ENCODE results near the gene FCHO1. TPM values are rescaled to one million over a fixed set of nuclear protein-coding genes. Genes with fewer than 3 reads are reported as not detected.

FCHO1 gene
- total RNA-seq (2021; ENCODE audit: unreplicated experiment) (1.1 TPM), Bru-seq, nascent RNA (percentile 23 among the genes with signal in this experiment), BruChase-seq, experiment 1, labeled RNA remaining after a 2-hour chase (percentile 24 among the genes with signal in this experiment), BruChase-seq, experiment 2, labeled RNA remaining after a 6-hour chase (percentile 23 among the genes with signal in this experiment)
- polyA plus RNA-seq (2012; ENCODE audit: insufficient read length), result 2.7 TPM
- long read RNA-seq, result 0 reads

- BruUV-seq (replicated peaks), result no TSS peak
Measured at GRCh38 chr19:17751103-17751911, at the start of gene FCHO1. TSS of gene FCHO1 (plus strand) at chr19:17751477. CDS start at chr19:17755165, 3,688 bp downstream.

More at GRCh38 chr19:17751103-17751911, at the start of gene FCHO1:
- Histone ChIP-seq H3K4me1 (ENCODE audit: control insufficient read depth, insufficient read depth, low read length) (peaks cover 4% of the 10 kb centered on the region), H3K27me3 (ENCODE audit: control insufficient read depth, insufficient read depth, low read length) (no peaks in the 10 kb centered on the region), H3K9me3 (ENCODE audit: control insufficient read depth, insufficient read depth, low read depth, low read length) (no peaks in the 10 kb centered on the region), H3K36me3 (ENCODE audit: control insufficient read depth, insufficient read depth, low read length) (no peaks in the 10 kb centered on the region), H3K27ac (ENCODE audit: low read length) (no peak within 1 kb of the TSS), H3K4me3 (ENCODE audit: low read depth in 2 of 2, low read length in 2 of 2) (no peak within 1 kb of the TSS)
- TF ChIP-seq TCF7L2 (IDR thresholded peaks at IDR 0.05; ENCODE audit: low read depth, low read length), result no peak
- TF ChIP-seq POLR2AphosphoS5 (IDR thresholded peaks at IDR 0.05; ENCODE audit: low read depth, low read length), result no peak
- TF ChIP-seq SIN3A (IDR thresholded peaks at IDR 0.05; ENCODE audit: borderline replicate concordance, insufficient read depth, low read depth, low read length), result no peak
- no peak for TF ChIP-seq REST (IDR thresholded peaks at IDR 0.05; ENCODE audit: insufficient read depth in 1 of 2, low read depth in 2 of 2, low read length in 1 of 2)
- TF ChIP-seq CTCF (IDR thresholded peaks at IDR 0.05), result no peak
- CTCF ChIA-PET, result interaction anchor here (0.5 kb wide), 1 partner anchor 406 kb away, joined by 4 read pairs; no protein-coding TSS in a partner anchor
- POLR2A ChIA-PET, result no interaction called here
- no peak for DNase-seq (ENCODE audit: low read depth, low spot score)
- in situ Hi-C loops (cut with HindIII; ENCODE audit: low pct_unique_long_range_greater_than_20kb, low sequenced_read_pairs), result no loop called here
- no peak for ATAC-seq
- intact Hi-C loops (cut with micrococcal nuclease; ENCODE audit: unreplicated experiment), result no loop called here

Data from Panc1 (cell line).